ENCODE results near the gene CABLES2. TPM values are rescaled to one million over a fixed set of nuclear protein-coding genes. Genes with fewer than 3 reads are reported as not detected.

CABLES2 gene
- total RNA-seq, 1 experiment from 2014 or later = 6.0 TPM

DNA sequence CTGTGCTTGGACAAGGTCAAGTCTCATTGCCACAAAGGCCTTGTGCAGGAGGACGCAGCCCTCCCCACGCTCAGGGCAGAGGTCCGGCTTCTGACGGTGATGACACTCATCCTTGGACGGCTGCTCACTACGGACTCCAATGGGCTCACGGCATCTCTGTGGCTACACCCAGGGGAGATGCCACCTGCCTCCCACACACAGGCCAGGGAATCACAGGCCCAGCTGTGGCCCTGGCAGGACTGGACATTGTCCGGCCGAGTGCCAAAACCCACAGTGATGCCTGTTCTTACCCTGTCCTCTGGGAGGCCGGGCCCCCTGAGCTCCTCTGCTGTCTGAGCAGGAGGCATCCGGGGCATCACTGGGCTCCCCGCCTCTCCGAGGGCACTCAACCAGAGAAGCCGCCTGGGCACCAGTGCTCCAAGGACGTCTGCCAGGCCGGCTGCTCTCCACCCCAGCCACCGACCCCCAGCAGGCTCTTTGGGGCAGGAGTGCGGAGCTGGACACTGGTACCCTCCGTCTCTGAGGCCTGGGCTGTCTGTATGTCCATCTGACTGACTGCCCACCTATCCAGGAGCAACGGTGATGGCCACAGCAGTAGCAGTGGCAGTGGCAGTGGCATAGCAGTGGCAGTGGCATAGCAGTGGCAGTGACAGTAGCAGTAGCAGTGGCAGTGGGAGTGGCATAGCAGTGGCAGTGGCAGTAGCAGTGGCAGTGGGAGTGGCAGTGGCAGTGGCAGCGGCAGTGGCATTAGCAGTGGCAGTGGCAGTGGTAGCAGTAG lies 18.4 kb upstream of the CABLES2 start:
- no peaks in the 10 kb centered on the region for H3K9me3 ChIP-seq
- H3K27me3 ChIP-seq = no peaks in the 10 kb centered on the region
- no peak overlapping the region for H3K4me3 ChIP-seq
- H3K36me3 ChIP-seq = no peaks in the 10 kb centered on the region
- no peak for DNase-seq

DNA sequence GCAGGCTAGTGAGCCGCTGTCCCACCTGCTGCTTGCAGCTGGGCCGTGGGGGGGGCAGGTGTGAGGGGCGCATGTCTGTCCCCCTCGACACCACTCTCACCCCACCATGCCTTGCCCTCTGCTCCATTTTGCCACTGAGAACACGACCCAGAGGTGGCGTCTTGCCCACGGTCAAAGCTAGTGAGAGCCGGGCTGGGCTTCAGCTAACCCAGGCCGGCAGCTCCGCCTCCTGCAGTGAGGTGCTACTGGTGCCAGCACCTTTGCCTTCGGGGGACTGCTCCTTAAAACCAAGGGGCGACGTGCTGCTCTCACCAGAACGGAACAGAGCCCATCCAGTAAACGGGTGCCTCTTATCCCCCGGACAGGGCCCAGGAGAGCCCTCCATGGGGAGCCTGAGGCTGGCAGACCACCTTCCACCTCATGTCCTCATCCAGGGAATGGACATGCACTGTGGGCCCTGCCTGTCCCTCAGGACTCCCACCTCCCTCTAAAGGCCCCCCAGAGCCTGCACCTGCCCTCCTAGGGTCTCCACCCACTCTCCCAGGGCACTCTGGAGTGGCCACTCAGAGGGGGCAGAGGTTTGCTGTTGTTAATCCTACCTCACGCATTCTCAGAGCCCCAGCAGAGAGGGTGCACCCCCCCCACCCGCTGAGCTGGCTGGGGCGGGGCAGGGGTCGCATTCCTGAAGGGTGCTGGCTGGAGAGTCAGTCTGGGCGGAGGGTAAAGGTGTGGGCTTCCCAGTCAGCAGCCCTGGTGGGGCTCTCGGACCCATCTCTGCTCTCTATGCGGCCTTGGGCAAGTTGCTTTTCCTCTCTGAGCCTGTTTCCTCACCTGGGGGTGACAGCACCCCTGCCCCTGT lies 17.4 kb upstream of the CABLES2 start:
- Histone ChIP-seq H3K36me3 (no peaks in the 10 kb centered on the region), H3K4me3 (no peak overlapping the region), H3K27me3 (no peaks in the 10 kb centered on the region), H3K9me3 (no peaks in the 10 kb centered on the region)
- no peak for DNase-seq

DNA sequence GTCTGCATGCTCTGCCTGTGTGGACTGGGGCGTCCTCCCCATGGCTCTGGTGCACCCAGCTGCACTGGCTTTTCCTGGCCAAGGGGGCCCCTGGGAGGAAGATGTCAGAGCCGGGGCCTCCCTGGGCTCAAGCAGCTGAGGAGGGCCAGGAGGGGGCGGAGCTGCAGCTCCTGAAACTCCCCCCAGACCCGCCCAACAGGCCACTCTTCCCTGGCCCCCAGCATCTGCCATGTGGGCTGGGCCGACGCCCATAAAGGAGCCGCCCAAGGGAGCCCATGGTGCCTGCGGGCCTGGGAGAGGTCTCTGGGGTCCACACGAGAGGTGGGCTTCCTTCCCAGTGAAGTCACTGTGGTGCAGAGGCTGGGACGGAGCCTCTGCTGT lies 16.2 kb upstream of the CABLES2 start:
- no peak for DNase-seq
- Histone ChIP-seq H3K27me3 (no peaks in the 10 kb centered on the region), H3K4me3 (no peak overlapping the region), H3K9me3 (no peaks in the 10 kb centered on the region), H3K36me3 (no peaks in the 10 kb centered on the region)

- Histone ChIP-seq H3K9me3 (no peaks in the 10 kb centered on the region), H3K36me3 (no peaks in the 10 kb centered on the region), H3K4me3 (no peak overlapping the region), H3K27me3 (no peaks in the 10 kb centered on the region)
- no peak for DNase-seq
These were observed 15.7 kb upstream of the CABLES2 start for GRCh38 chr20:62422636-62423325.

DNA sequence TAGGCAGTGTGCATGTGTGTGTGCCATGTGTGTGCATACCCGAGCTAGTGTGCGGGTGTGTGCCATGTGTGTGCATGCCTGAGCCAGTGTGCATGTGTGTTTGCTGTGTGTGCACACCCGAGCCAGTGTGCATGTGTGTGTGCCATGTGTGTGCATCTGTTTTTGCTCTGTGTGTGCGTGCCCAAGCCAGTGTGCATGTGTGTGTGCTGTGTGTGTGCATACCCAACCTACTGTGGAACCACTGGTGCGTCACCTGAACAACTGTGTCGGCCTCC lies 14.6 kb upstream of the CABLES2 start:
- Histone ChIP-seq H3K27me3 (no peaks in the 10 kb centered on the region), H3K9me3 (no peaks in the 10 kb centered on the region), H3K36me3 (no peaks in the 10 kb centered on the region), H3K4me3 (no peak overlapping the region)
- no peak for DNase-seq

GRCh38 chr20:62420846-62421715 lies 14.0 kb upstream of the CABLES2 start:
- no peaks in the 10 kb centered on the region for H3K36me3 ChIP-seq
- no peaks in the 10 kb centered on the region for H3K9me3 ChIP-seq
- no peaks in the 10 kb centered on the region for H3K27me3 ChIP-seq
- H3K4me3 ChIP-seq = no peak overlapping the region
- DNase-seq = no peak

DNA sequence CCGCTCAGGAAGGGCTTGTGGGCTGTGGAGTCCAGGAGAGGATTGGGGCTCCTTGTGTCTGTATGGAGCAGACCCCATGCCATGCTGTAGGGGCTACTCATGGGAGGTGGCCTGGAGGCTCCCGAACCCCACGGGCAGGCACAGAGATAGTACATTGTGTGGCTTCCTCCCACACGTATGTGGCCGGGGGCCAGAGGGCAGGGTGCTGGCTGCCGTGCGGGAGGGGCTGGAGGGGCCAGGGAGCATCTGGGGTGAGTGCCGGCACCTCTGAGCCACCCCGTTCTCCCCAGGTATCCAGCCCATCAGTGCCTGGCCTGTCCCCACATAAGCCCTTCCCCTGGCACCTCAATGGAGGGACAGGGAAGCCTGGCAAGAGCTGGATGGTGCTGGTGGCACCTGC lies 12.7 kb upstream of the CABLES2 start:
- Histone ChIP-seq H3K4me3 (no peak overlapping the region), H3K36me3 (no peaks in the 10 kb centered on the region), H3K27me3 (no peaks in the 10 kb centered on the region), H3K9me3 (no peaks in the 10 kb centered on the region)
- no peak for DNase-seq

DNA sequence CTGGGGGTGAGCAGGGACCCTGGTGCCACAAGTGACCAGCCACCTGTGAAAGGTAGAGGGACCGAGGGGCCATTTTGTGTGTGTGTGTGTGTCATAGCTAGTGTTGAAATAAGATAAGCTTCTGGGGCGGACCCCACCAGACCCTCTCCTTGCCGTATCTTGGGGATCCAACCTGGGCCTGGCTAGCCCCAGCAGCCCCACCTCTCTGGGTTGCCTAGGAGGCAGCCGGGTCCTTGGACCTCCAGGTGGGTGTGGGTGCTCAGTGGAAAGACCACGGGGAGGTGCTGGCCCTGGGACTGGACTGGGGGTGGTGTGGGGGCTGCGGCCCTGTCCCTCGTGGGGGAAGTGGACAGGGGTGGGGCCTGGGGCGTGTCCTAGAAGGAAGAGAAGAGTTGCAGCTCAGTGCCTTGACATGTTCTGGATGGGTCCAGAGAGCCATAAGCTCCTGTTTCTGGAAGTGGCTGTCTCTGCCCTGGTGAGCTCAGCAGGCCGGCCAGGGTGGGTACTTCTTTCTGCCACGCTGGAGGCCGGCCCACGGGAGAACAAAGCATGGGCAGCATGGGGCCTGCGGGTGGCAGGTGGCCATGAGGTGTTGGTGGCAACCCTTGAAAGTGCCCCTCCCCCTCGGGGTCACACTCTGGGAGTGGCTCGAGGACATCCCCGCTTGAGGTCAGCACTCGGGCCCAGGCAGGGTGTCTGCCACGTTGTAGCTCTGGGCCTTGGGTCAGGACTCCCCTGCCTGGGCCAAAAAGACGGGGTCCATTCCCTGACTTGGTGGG lies 11.8 kb upstream of the CABLES2 start:
- Histone ChIP-seq H3K27me3 (no peaks in the 10 kb centered on the region), H3K9me3 (no peaks in the 10 kb centered on the region), H3K4me3 (no peak overlapping the region), H3K36me3 (no peaks in the 10 kb centered on the region)
- DNase-seq = no peak

DNA sequence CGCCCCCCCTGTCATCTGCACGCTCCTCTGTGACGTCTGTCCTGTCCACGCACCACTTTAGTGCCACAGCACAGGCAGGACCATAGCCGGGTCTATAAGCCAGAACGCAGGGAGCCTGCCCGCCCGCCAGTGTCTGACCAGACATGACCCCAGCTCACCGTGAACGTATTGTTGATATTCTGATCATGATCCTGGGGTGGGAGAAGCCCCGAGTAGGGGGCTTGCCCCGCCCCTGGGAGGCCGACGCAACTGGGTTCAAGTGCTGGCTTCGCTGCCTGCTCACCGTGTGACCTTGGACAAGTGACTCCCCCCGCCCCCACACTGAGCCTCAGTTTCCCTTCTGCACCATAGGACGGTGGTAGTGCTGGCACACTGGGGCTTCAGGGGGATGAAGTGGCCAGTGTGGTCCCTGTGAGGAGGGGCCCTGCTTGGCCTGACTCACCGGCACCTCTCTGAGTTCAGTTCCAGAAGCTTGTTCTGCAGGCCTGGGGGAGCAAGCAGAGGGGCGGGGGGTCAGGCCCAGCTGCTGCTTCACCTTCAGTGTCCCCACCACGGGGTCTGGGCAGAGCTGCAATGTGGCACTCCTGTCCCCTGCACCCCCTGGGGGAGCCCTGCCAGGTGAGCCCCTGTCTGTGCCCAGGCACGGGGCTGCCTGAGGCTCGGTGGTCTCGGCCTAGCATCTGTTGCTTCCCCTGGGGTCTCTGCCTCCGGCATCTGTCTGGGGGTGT lies 11.1 kb upstream of the CABLES2 start:
- H3K27me3 ChIP-seq = no peaks in the 10 kb centered on the region
- DNase-seq = no peak
- H3K9me3 ChIP-seq = no peaks in the 10 kb centered on the region
- no peak overlapping the region for H3K4me3 ChIP-seq
- no peaks in the 10 kb centered on the region for H3K36me3 ChIP-seq

DNA sequence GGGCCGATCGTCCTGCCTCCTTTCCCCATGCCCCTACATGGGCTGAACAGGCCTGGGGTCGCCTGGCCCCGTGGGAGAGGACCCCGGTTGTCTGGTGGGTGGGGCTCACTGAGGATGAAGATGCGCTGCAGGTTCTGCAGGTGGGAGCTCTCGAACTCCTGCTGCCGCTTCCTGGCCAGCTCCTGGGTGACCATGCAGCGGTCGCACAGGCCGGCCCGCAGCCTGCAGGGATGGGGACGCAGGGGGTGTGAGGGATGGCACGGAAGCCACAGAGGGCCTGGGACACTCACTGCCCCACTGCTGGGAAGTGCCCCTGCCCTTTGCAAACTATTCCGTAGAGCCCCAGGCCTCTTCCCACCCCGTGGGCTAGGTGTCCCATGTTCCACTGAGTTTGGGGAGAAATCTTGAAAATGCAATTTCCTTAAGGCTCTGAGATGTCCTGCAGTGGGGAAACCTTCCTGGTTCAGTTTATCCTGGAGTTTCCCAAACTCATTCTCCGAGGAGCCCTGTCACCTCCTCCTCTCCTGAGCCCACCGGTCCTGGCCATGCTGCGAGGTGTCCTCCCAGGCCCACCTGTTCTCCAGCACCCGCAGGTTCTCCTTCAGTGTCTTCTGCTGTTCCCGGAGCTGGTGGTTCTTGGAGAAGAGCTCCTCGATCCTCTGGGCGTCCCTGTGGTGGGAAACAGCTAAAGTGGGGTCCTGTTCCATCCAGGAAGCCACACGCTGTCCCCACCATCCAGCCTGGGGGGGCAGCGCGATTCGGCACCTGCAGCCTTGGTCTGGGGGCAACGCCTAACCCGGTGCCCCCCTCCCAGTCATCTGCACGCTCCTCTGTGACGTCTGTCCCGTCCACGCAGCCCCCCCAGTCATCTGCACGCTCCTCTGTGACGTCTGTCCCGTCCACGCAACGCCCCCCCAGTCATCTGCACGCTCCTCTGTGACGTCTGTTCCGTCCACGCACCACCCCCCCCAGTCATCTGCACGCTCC lies 9.9 kb upstream of the CABLES2 start:
- Histone ChIP-seq H3K4me3 (no peak overlapping the region), H3K27me3 (no peaks in the 10 kb centered on the region), H3K9me3 (no peaks in the 10 kb centered on the region), H3K36me3 (no peaks in the 10 kb centered on the region)
- no peak for DNase-seq

DNA sequence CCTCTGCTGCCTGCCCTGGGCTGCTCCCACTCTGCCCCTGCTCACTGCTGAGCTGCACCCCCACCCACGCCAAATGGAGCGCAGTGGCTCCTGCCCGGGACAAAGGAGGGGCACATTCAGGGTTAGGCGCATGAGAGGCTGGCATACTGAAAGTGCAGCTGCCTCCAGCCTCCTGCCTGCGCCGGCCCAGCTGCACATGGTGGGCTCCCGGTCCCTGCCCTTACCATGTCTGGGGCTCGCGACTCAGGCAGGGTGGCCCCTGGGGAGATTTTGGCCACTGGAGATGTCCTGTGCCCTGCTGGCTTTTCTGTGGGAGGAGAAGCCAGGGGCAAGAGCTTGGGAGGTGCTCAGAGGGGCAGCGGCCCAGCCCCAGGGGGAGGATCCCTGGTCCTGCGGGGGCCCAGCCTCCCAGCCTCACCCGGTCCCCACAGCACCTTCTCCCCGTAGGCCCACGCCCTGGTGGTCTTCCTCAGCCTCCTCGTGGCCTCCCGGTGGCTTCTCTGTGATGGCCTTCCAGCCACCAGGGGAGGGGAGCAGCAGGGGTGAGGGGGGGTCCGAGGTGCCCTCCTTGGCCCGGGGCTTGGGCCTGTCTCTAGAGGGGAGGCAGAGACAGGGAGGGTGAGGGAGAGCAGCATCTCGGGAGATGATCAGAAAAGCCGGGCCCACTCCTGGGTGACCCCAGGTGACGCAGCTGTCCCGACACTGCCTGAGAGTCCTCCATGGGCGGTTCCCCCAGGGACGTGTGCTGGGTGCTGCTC lies 8.4 kb upstream of the CABLES2 start:
- Histone ChIP-seq H3K27me3 (no peaks in the 10 kb centered on the region), H3K36me3 (no peaks in the 10 kb centered on the region), H3K4me3 (no peak overlapping the region), H3K9me3 (no peaks in the 10 kb centered on the region)
- DNase-seq = no peak

GRCh38 chr20:62413896-62414481 lies 6.9 kb upstream of the CABLES2 start:
- Histone ChIP-seq H3K9me3 (no peaks in the 10 kb centered on the region), H3K36me3 (no peaks in the 10 kb centered on the region), H3K27me3 (no peaks in the 10 kb centered on the region), H3K4me3 (no peak overlapping the region)
- no peak for DNase-seq

DNA sequence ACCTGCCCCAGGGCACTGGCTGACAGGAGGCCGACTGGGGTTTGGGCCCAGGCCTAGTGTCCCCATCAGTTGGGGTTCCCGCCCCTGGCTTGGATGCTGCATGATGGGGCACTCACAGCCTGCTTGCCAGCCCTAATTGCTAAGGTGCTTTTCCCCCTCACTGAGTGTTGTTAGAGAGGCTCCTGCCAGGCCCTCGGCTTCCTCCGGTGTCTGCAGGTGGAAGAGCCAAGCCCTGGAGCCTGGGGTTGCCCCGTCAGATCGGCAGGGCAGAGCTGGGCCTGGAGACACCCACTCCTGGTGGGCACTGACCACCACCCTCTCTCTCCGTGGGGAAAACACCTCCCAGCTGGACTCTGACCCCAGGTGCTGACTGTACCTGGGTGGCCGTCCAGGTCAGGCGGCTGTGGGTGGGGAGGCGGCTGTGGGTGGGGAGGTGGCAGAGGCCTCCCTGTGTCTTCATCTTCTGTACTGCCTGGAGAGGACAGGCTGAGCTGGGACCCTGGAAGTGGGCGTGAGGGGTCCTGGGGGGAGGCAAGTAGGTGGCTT lies 6.0 kb upstream of the CABLES2 start:
- no peaks in the 10 kb centered on the region for H3K27me3 ChIP-seq
- H3K4me3 ChIP-seq = no peak overlapping the region
- no peaks in the 10 kb centered on the region for H3K9me3 ChIP-seq
- no peaks in the 10 kb centered on the region for H3K36me3 ChIP-seq
- no peak for DNase-seq
